HG03457 (cell line): ENCODE results near the gene RFPL1.

Experiments used
- ATAC-seq: cut with Tn5 transposase; IDR thresholded peaks from one replicate; pipeline ENCODE4 v1.9.1; 2021; ENCODE audit warnings: moderate number of reproducible peaks; ENCODE audit not compliant: unreplicated experiment

Gene RFPL1

GRCh38 chr22:29442976-29443375 lies 4.6 kb downstream of the RFPL1 start:
- ATAC-seq, result no peak

- no peak for ATAC-seq
These were observed 5.1 kb downstream of the RFPL1 start for GRCh38 chr22:29443452-29443851.

DNA sequence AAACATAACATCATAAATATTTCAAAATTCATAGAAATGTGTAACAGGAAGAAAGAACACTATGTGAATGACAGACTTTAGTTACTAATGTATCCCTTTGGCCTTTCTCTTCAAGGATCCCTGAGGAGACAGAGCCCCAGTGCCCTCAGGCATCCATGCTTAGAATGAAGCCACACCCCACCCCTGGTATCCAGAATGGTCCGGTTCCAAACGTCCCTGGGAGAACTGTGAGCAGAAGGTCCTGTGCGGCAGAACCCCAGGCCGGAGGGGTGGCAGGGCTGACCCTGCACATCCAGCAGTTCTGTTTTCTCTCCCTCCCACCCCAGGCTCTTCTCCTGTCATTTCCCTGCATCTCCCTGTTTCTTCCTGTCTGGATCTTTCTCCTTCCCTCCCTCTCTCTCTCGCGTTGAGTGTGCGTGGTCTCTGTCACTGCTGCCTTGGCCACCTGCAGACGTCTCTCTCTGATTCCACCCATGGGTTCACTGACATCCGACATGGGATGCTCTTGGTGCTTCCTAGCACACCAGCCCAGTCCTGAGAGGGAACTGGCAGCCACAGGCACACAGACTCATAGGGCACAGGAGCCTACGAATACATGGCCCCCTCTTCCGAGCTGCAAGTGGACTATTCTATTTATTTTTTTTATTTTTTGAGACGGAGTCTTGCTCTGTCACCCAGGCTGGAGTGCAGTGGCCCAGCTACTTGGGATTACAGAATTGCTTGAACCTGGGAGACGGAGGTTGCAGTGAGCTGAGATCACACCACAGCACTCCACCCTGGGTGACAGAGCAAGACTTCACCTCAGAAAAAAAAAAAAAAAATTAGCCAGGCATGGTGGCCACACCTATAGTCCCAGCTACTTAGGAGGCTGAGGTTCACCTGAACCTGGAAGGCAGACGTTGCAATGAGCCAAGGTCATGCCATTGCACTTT lies 5.7 kb downstream of the RFPL1 start:
- ATAC-seq, result no peak

DNA sequence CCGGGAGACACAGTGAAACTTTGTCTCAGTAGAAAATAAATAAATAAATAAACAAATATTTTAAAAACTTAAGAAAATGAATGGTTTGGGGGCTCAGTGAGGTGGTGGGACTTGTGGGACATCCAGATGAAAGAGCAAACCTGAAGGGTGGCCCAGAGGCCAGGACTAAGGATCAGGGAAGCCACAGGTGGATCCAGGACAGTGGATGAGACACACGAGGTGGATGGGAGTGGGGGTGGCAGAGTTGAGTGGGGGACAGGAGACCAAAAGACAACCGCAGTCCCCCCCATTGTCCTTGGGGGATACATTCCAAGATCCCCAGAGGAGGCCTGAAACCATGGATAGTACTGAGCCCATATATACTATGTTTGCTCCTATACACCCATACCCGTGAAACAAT lies 7.1 kb downstream of the RFPL1 start:
- ATAC-seq, result no peak

- ATAC-seq, result no peak
These were observed 9.5 kb downstream of the RFPL1 start for GRCh38 chr22:29447906-29448305.

DNA sequence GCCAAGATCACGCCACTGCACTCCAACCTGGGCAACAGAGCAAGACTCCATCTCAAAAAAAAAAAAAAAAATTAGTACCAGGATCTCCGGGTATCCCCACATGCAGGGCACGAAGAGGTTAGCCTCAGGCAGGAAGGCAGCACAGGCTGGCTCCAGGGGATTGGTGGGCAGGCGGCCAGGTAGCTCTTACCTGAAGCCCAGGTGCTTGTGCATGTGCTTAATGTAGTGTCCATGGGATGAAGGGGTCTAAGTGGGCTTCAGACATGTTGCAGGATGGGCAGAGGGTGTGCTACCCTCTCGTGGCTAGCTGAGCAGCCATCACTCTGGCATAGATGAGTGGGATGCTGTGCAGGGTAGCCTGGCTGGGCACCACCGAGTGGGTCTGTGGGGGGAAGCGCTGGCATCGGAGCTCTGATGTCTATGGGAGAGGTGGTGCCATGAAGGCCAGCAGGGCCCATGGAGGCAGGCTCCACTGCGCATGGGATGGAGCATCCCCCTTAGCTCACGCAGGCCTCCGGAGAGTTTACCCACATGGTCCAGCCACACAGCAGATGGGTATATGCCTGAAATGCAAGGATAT lies 11.0 kb downstream of the RFPL1 start:
- ATAC-seq, result no peak

DNA sequence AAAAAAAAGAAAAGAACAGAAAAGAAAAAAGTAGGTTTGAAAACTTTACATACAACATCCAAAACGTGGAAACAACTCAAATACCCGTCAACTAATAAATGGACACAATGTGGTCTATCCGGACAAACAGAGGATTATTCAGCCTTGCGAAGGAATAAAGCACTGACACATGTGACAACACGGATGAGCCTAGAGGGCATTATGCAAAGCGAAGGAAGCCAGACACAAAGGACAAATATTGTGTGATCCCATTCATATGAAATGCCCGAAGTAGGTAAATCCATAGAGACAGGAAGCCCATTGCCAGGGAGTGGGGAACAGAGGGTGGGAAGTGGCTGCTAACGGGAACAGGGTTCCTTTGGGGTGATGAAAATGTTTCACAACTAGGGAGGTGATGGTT lies 11.8 kb downstream of the RFPL1 start:
- no peak for ATAC-seq

GRCh38 chr22:29451863-29452262 lies 13.5 kb downstream of the RFPL1 start:
- ATAC-seq, result no peak

DNA sequence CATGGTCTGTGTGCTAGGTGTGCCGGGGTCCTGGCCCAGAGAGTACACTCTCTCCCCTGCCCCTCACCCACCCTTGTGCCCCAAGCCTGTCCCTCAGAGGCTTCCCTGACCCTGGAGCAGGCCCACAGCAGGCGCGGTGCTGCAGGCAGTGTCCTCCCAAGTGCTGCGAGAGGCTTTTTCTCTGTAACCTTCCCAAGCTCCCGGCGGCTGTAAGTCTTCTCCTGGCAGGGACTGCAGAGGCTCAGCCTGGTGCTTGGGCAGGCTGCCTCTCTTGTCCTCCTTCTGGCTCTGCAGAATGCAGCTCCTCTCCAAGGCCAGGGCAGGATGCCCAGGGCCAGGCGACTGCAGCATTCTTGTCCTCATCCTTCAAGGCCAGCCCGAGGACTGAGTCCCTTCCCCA lies 15.9 kb downstream of the RFPL1 start:
- no peak for ATAC-seq

- ATAC-seq, result no peak
These were observed 17.9 kb downstream of the RFPL1 start for GRCh38 chr22:29456211-29456671.

GRCh38 chr22:29457730-29458129 lies 19.3 kb downstream of the RFPL1 start:
- no peak for ATAC-seq

GRCh38 chr22:29458551-29458950 lies 20.2 kb downstream of the RFPL1 start:
- ATAC-seq, result no peak

DNA sequence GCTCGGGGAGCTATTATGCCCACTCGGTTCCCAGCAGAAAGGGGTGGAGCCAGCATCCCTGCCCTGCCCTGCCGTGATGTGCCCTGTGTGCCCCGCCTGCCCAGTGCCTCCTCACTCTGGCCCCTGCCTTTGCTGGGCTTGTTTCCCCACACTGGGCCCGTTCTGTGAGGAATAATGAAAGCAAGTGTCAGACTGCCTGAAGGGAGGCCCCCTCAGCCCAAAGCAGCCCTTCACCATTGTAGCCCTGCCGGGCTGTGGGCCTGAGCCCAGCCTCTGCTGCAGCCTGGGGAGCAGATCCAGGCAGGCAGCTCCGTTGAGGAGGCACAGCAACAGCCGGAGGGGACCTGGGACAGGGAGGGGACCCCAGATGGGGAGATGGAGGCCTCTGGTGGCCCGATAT lies 21.4 kb downstream of the RFPL1 start:
- ATAC-seq, result no peak

GRCh38 chr22:29461263-29461662 lies 22.9 kb downstream of the RFPL1 start:
- no peak for ATAC-seq

GRCh38 chr22:29463629-29464028 lies 25.2 kb downstream of the RFPL1 start:
- no peak for ATAC-seq

DNA sequence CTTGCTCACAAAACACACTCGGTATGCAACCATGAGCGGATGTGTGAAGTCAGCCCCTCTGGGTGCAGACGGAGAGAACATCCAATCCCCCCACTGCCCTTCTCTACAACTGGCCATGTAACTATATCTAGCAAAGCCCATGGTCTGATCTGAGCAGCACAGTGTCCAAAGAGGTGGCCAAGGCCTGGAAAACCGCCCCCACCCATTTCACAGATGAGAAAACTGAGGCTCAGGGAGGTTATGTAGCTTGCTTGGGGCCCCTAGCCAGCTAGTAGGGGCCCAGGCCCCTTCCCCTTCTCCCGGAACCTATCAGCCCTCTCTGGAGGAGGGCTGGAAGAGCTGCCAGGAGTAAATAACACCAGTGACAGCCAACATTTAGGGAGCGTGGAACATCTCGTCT lies 26.2 kb downstream of the RFPL1 start:
- ATAC-seq, result no peak

DNA sequence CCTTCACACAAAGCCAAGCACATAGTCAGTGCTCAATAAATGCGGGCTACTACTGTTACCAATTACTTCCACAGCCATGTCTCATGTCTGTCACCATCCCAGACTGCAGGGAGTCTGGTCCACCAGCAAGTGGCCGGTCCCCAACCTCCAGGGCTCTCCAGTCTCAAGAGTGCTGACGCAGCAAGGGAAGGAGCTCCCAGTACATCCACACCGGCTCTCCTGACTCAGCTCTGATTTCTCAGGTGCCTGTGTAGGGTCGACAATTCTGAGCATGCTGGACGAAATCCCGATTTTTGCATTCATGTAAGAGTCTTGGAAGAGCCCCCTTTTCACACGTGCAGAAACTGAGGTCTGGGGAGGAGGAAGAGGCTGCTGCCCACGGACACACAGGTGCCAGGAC lies 31.4 kb downstream of the RFPL1 start:
- no peak for ATAC-seq

GRCh38 chr22:29470159-29470855 lies 31.9 kb downstream of the RFPL1 start:
- ATAC-seq, result no peak

- ATAC-seq, result no peak
These were observed 34.6 kb downstream of the RFPL1 start for GRCh38 chr22:29473001-29473400.

GRCh38 chr22:29475550-29475949 lies 37.2 kb downstream of the RFPL1 start:
- no peak for ATAC-seq

GRCh38 chr22:29476116-29476515 lies 37.7 kb downstream of the RFPL1 start:
- no peak for ATAC-seq
